Psoas muscle (tissue), 8 donors: Measurements from ENCODE around the gene DHRS7C. TPM values are rescaled to one million over a fixed set of nuclear protein-coding genes. Genes with fewer than 3 reads are reported as not detected.

Experiments used
- ATAC-seq, 4 donors: fragments of 200-7000 bp; cut with Tn5 transposase; one replicate each; pipeline ENCODE4 v1.9.1; 2020; ENCODE audit warnings: moderate library complexity in 3 of 4, mild to moderate bottlenecking in 2 of 4
- DNase-seq, 2 donors: peaks; one replicate each; pipeline ENCODE4 v3.0.0-alpha.2; 2020
- H3K27ac ChIP-seq: fragments of 200-600 bp; one replicate; pipeline ENCODE4 v1.8.0; 2022
- H3K27me3 ChIP-seq, 3 donors: fragments of 200-600 bp in 1 of 3; one replicate each; pipeline versions ENCODE4 v1.6.1 to v1.8.0; 2013 to 2022; ENCODE audit warnings: low read length in 2 of 3, mild to moderate bottlenecking in 2 of 3, moderate library complexity in 1 of 3; ENCODE audit not compliant: insufficient read depth in 3 of 3
- H3K36me3 ChIP-seq, 2 donors: fragments of 200-600 bp in 1 of 2; one replicate each; pipeline versions ENCODE4 v1.6.1 to v1.8.0; 2013 to 2022; ENCODE audit warnings: low read depth in 1 of 2, mild to moderate bottlenecking in 1 of 2, moderate library complexity in 1 of 2; ENCODE audit not compliant: insufficient read depth in 1 of 2
- H3K4me1 ChIP-seq: fragments of 200-600 bp; one replicate; pipeline ENCODE4 v1.8.0; 2022
- H3K4me3 ChIP-seq: fragments of 200-600 bp; one replicate; pipeline ENCODE4 v1.8.0; 2022; ENCODE audit warnings: mild to moderate bottlenecking
- H3K9me3 ChIP-seq: fragments of 200-600 bp; one replicate; pipeline ENCODE4 v1.8.0; 2022
- CTCF ChIP-seq: fragments of 200-600 bp; IDR thresholded peaks from one replicate; pipeline ENCODE4 v1.8.0; 2022; ENCODE audit warnings: antibody characterized with exemption
- WGBS, 3 donors: extraction: QIAGEN DNeasy Blood & Tissue Kit; methylation state at CpG; one replicate each; pipeline versions ENCODE4 v1.1.6 to v1.1.7; 2013; 5-methylcytosine and 5-hydroxymethylcytosine counted together
- intact Hi-C, 2 donors: fragments of 100-400 bp; cut with DNase I; formaldehyde crosslinking; loops; one replicate each; pipeline versions ENCODE4 v1.11.0 to v1.14.2; 2022
- polyA plus RNA-seq, 3 donors: library from polyadenylated mRNA; stranded (reverse); fragments of 200-250 nt; gene quantifications; one replicate each; pipeline ENCODE4 v1.2.3, GENCODE V29; 2013
- total RNA-seq, 4 donors: library from RNA; stranded (reverse); fragmentation: NEBNext Ultra II Directional in 2 of 4; extraction: Animal tissue kit (Norgen Biotek cat#: 25700) in 2 of 4; gene quantifications; one replicate each; pipeline versions ENCODE4 v1.2.1 to v1.2.4, GENCODE V29; 2021 to 2023
- donor health status: healthy with polysubstance abuse.
- donor health status: DM: no; HTN: no; CAD: no; lungs with moderate emphysema.
- donor health status: Bipolar disorder and iron deficiency.
- donor health status: healthy.
- donor health status: DM: yes; HTN: yes; CAD: no.
- donor health status: DM: no; HTN: no; CAD: no.
- donor health status: DM: no; HTN: no; CAD: no.
- donor health status: DM: yes; HTN: yes; CAD: no.

The DHRS7C gene
- total and polyA plus RNA-seq, 7 donors: 26.9 to 112 (median 41.8) TPM

GRCh38 chr17:9817086-9817485 lies 25.7 kb upstream of the DHRS7C start:
- H3K27me3 ChIP-seq: no peaks in the 10 kb centered on the region
- WGBS, 3 donors: 45 to 59% (median 47%) methylated on average over 7 to 8 of the region's 8 CpGs
- ATAC-seq (peak; percentile 68 to 77 (median 74)), DNase-seq (no peak)
- intact Hi-C loops: no loop called here
- H3K9me3 ChIP-seq: no peaks in the 10 kb centered on the region
- no peaks in the 10 kb centered on the region for H3K36me3 ChIP-seq
- H3K4me1 ChIP-seq: peaks cover 3% of the 10 kb centered on the region
- TF ChIP-seq CTCF: no peak
- no peak overlapping the region for H3K4me3 ChIP-seq
- H3K27ac ChIP-seq: no peak overlapping the region

- WGBS, 3 donors: 83 to 86% (median 84%) methylated on average over 10 of the region's 10 CpGs
These were observed 25.1 kb upstream of the DHRS7C start for GRCh38 chr17:9816472-9816871.

GRCh38 chr17:9814337-9814945 lies 23.0 kb upstream of the DHRS7C start:
- Histone ChIP-seq H3K36me3 (no peaks in the 10 kb centered on the region), H3K9me3 (no peaks in the 10 kb centered on the region), H3K4me1 (peaks cover 3% of the 10 kb centered on the region), H3K27me3 (no peaks in the 10 kb centered on the region), H3K4me3 (no peak overlapping the region), H3K27ac (no peak overlapping the region)
- ATAC-seq: peak; percentile 25 to 71 (median 56)
- intact Hi-C loops: no loop called here
- DNase-seq: no peak
- no peak for TF ChIP-seq CTCF
- WGBS, 3 donors: 42 to 61% (median 49%) methylated on average over 14 of the region's 14 CpGs

More at GRCh38 chr17:9816472-9816871, 25.1 kb upstream of the DHRS7C start:
- intact Hi-C loops: no loop called here
- no peak for DNase-seq
- Histone ChIP-seq H3K27ac (no peak overlapping the region), H3K36me3 (no peaks in the 10 kb centered on the region), H3K4me1 (peaks cover 3% of the 10 kb centered on the region), H3K4me3 (no peak overlapping the region), H3K27me3 (no peaks in the 10 kb centered on the region), H3K9me3 (no peaks in the 10 kb centered on the region)
- ATAC-seq: no peak
- TF ChIP-seq CTCF: no peak

- 73 to 80% (median 77%) methylated on average over 9 of the region's 9 CpGs for WGBS, 3 donors
- Histone ChIP-seq H3K4me1 (peaks cover 3% of the 10 kb centered on the region), H3K4me3 (no peak overlapping the region), H3K9me3 (no peaks in the 10 kb centered on the region), H3K27me3 (no peaks in the 10 kb centered on the region), H3K27ac (no peak overlapping the region), H3K36me3 (no peaks in the 10 kb centered on the region)
- TF ChIP-seq CTCF: no peak
- DNase-seq (no peak), ATAC-seq (no peak)
- intact Hi-C loops: no loop called here
These were observed 21.8 kb upstream of the DHRS7C start for GRCh38 chr17:9813166-9813565.

GRCh38 chr17:9811537-9811936 lies 20.1 kb upstream of the DHRS7C start:
- no peak for TF ChIP-seq CTCF

More at GRCh38 chr17:9811537-9811936, 20.1 kb upstream of the DHRS7C start:
- Histone ChIP-seq H3K9me3 (no peaks in the 10 kb centered on the region), H3K27me3 (no peaks in the 10 kb centered on the region), H3K27ac (no peak overlapping the region), H3K36me3 (no peaks in the 10 kb centered on the region), H3K4me1 (peaks cover 3% of the 10 kb centered on the region), H3K4me3 (no peak overlapping the region)
- 78 to 86% (median 83%) methylated on average over 11 of the region's 11 CpGs for WGBS, 3 donors
- ATAC-seq: no peak
- intact Hi-C loops: no loop called here
- DNase-seq: no peak
